H9 (cell line): Measurements from ENCODE around the gene CDH26. TPM values are rescaled to one million over a fixed set of nuclear protein-coding genes. Genes with fewer than 3 reads are reported as not detected.

Source experiments
- DNase-seq: peaks from one replicate; pipeline ENCODE4 v3.0.0-alpha.2; 2017
- H2AFZ ChIP-seq: one replicate; pipeline ENCODE4 v1.6.1; 2013; ENCODE audit warnings: mild to moderate bottlenecking, low read length, control low read depth, moderate library complexity
- H2AK5ac ChIP-seq: 2 replicates; pipeline ENCODE4 v1.6.1; 2013; ENCODE audit warnings: low read length, control low read depth, mixed read lengths; ENCODE audit not compliant: insufficient read length
- H2BK120ac ChIP-seq: one replicate; pipeline ENCODE4 v1.6.1; 2013; ENCODE audit warnings: low read depth, mild to moderate bottlenecking, low read length, control low read depth, inconsistent platforms; ENCODE audit not compliant: poor library complexity, severe bottlenecking
- H2BK12ac ChIP-seq: 2 replicates; pipeline ENCODE4 v1.6.1; 2013; ENCODE audit warnings: low read length, control low read depth, mixed read lengths, low read depth; ENCODE audit not compliant: insufficient read length
- H2BK15ac ChIP-seq: 2 replicates; pipeline ENCODE4 v1.6.1; 2013; ENCODE audit warnings: low read depth, low read length, control low read depth
- H2BK20ac ChIP-seq: one replicate; pipeline ENCODE4 v1.6.1; 2013; ENCODE audit warnings: low read depth, mild to moderate bottlenecking, low read length, control low read depth, inconsistent platforms; ENCODE audit not compliant: poor library complexity, severe bottlenecking
- H2BK5ac ChIP-seq: 2 replicates; pipeline ENCODE4 v1.6.1; 2013; ENCODE audit warnings: low read length, control low read depth, mixed read lengths; ENCODE audit not compliant: insufficient read length
- H3K14ac ChIP-seq: 2 replicates; pipeline ENCODE4 v1.6.1; 2013; ENCODE audit warnings: low read length, control low read depth; ENCODE audit not compliant: insufficient read depth
- H3K18ac ChIP-seq: 2 replicates; pipeline ENCODE4 v1.6.1; 2013; ENCODE audit warnings: low read depth, mild to moderate bottlenecking, mixed read lengths, low read length, control low read depth; ENCODE audit not compliant: insufficient read length
- H3K23ac ChIP-seq: 2 replicates; pipeline ENCODE4 v1.6.1; 2013; ENCODE audit warnings: low read length, control low read depth, mixed read lengths, low read depth; ENCODE audit not compliant: insufficient read length
- H3K23me2 ChIP-seq: 2 replicates; pipeline ENCODE4 v1.6.1; 2013; ENCODE audit warnings: low read depth, mild to moderate bottlenecking, mixed read lengths, low read length, control low read depth; ENCODE audit not compliant: insufficient read length, poor library complexity, severe bottlenecking
- H3K27ac ChIP-seq: 2 replicates; pipeline ENCODE4 v1.5.1; 2013; ENCODE audit warnings: low read length, control low read depth, mixed read lengths, low read depth; ENCODE audit not compliant: insufficient read length
- H3K27me3 ChIP-seq: 2 replicates; pipeline ENCODE4 v1.6.1; 2013; ENCODE audit warnings: low read length, control low read depth, inconsistent platforms; ENCODE audit not compliant: insufficient read depth
- H3K4ac ChIP-seq: 2 replicates; pipeline ENCODE4 v1.6.1; 2013; ENCODE audit warnings: low read depth, mild to moderate bottlenecking, control low read depth, inconsistent platforms, low read length, moderate library complexity
- H3K4me1 ChIP-seq: 2 replicates; pipeline ENCODE4 v1.6.1; 2013; ENCODE audit warnings: low read length, control low read depth, inconsistent platforms; ENCODE audit not compliant: insufficient read depth
- H3K4me2 ChIP-seq: 2 replicates; pipeline ENCODE4 v1.6.1; 2013; ENCODE audit warnings: low read length, control low read depth, mixed read lengths; ENCODE audit not compliant: insufficient read length, insufficient read depth
- H3K56ac ChIP-seq: 2 replicates; pipeline ENCODE4 v1.6.1; 2013; ENCODE audit warnings: low read depth, mild to moderate bottlenecking, mixed read lengths, low read length, control low read depth; ENCODE audit not compliant: insufficient read length
- H3K79me1 ChIP-seq: 2 replicates; pipeline ENCODE4 v1.6.1; 2013; ENCODE audit warnings: low read depth, mild to moderate bottlenecking, moderate library complexity, low read length, control low read depth, inconsistent platforms; ENCODE audit not compliant: insufficient read depth, poor library complexity, severe bottlenecking
- H3K79me2 ChIP-seq: 2 replicates; pipeline ENCODE4 v1.6.1; 2013; ENCODE audit warnings: low read length, control low read depth, inconsistent platforms; ENCODE audit not compliant: insufficient read depth
- H3K9ac ChIP-seq: 2 replicates; pipeline ENCODE4 v1.6.1; 2013; ENCODE audit warnings: low read length, control low read depth, mixed read lengths; ENCODE audit not compliant: insufficient read length; ENCODE audit errors: extremely low read depth
- H3K9me3 ChIP-seq: one replicate; pipeline ENCODE4 v1.6.1; 2013; ENCODE audit warnings: low read depth, low read length, inconsistent platforms; ENCODE audit not compliant: control insufficient read depth
- H3T11ph ChIP-seq: one replicate; pipeline ENCODE4 v1.6.1; 2013; ENCODE audit warnings: mild to moderate bottlenecking, low read length, control low read depth, inconsistent platforms
- H4K20me1 ChIP-seq: one replicate; pipeline ENCODE4 v1.6.1; 2013; ENCODE audit not compliant: control insufficient read depth, insufficient read length, insufficient read depth
- H4K5ac ChIP-seq: 2 replicates; pipeline ENCODE4 v1.6.1; 2013; ENCODE audit warnings: low read depth, mild to moderate bottlenecking, mixed read lengths, low read length, control low read depth; ENCODE audit not compliant: insufficient read length
- H4K8ac ChIP-seq: replicated peaks from 2 replicates; pipeline ENCODE4 v1.6.1; 2013; ENCODE audit warnings: low read length, control low read depth, mixed read lengths, low read depth; ENCODE audit not compliant: insufficient read length
- H4K91ac ChIP-seq: 2 replicates; pipeline ENCODE4 v1.6.1; 2013; ENCODE audit warnings: low read depth, mild to moderate bottlenecking, moderate library complexity, mixed read lengths, low read length, control low read depth; ENCODE audit not compliant: insufficient read length
- H3K27ac Mint-ChIP-seq, 3 experiments: 2 replicates in 2 of 3; 3 replicates in 1 of 3; pipeline ENCODE4 v1.8.0; 2020 to 2021; ENCODE audit warnings: mixed read lengths in 3 of 3, mild to moderate bottlenecking in 1 of 3, moderate library complexity in 1 of 3
- H3K27me3 Mint-ChIP-seq: 2 replicates; pipeline ENCODE4 v1.8.0; 2021; ENCODE audit warnings: low read depth, mild to moderate bottlenecking, moderate library complexity, mixed read lengths
- H3K36me3 Mint-ChIP-seq, 3 experiments: 2 replicates in 2 of 3; 3 replicates in 1 of 3; pipeline ENCODE4 v1.8.0; 2020 to 2021; ENCODE audit warnings: low read depth in 3 of 3, mixed read lengths in 3 of 3; ENCODE audit not compliant: insufficient read depth in 1 of 3
- H3K4me1 Mint-ChIP-seq, 2 experiments: 2 replicates each; pipeline ENCODE4 v1.8.0; 2020; ENCODE audit warnings: mixed read lengths in 2 of 2
- H3K4me3 Mint-ChIP-seq, 2 experiments: 2 replicates in 1 of 2; 3 replicates in 1 of 2; pipeline ENCODE4 v1.8.0; 2020 to 2021; ENCODE audit warnings: mild to moderate bottlenecking in 2 of 2, mixed read lengths in 2 of 2, moderate library complexity in 1 of 2
- H3K9me3 Mint-ChIP-seq, 2 experiments: 2 replicates in 1 of 2; 3 replicates in 1 of 2; pipeline ENCODE4 v1.8.0; 2020; ENCODE audit warnings: mild to moderate bottlenecking in 2 of 2, mixed read lengths in 2 of 2, moderate library complexity in 1 of 2
- WGBS: extraction: QIAGEN DNeasy Blood & Tissue Kit; methylation state at CpG from one replicate; pipeline ENCODE4 v1.1.7; 2013; ENCODE audit warnings: missing lambda C conversion rate, low lambda C conversion rate, mixed read lengths; ENCODE audit not compliant: insufficient read length; ENCODE audit errors: extremely low coverage; 5-methylcytosine and 5-hydroxymethylcytosine counted together
- total RNA-seq: library from RNA; stranded (reverse); gene quantifications from 2 replicates; pipeline ENCODE4 v1.2.1, GENCODE V29; 2021
- TF ChIP-seq, protein P1 (sequence below): fragments of 200-600 bp; sonication (generic); conservative IDR thresholded peaks from 3 replicates; pipeline ENCODE4 v1.8.0; 2021; ENCODE audit warnings: antibody characterized with exemption, mild to moderate bottlenecking

The CDH26 gene
- total RNA-seq, 1 experiment from 2014 or later = 0.79 TPM

DNA sequence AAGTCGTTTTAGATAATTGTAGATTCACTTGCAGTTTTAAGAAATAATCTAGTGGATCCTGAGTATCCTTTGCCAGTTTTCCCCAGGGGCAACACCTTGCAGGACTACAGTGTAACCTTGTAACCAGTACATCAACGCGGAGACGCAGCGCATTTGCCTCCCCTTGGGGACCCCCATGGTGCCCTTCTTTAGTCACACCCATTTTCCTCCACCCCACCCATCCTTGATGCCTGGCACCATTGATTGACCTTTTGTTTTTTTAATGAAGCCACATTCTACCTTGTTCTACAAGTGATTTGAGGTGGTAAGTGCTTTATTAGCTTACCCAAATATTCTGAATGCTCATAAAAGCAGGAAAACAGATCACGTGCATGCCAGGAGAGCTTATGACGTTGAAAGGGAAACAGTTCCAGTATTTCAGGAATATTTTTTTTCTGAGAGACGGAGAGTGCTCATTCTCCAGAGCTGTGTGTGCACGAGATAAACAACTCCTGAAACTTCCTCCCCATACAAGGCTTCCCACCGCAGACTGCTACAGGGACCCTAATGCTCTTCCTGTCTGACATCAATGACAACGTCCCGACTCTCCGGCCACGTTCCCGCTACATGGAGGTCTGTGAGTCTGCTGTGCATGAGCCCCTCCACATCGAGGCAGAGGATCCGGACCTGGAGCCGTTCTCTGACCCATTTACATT is 35.7 kb downstream of the CDH26 start:
- Histone ChIP-seq H2AK5ac (no peak overlapping the region), H4K8ac (no peak overlapping the region), H2BK120ac (no peak overlapping the region), H2BK15ac (no peak overlapping the region), H4K91ac (no peak overlapping the region), H3K56ac (no peak overlapping the region), H3K18ac (peak overlapping the region; percentile 13), H3K23ac (no peak overlapping the region), H3K79me2 (no peaks in the 10 kb centered on the region), H3K14ac (peak overlapping the region; percentile 6; the same call in 1 of the 2 replicates), H3K9me3 (no peaks in the 10 kb centered on the region), H2AFZ (no peak overlapping the region), H2BK12ac (no peak overlapping the region), H3K4me1 (no peaks in the 10 kb centered on the region), H4K5ac (no peak overlapping the region), H3K27ac (no peak overlapping the region), H3K23me2 (peaks cover 8% of the 10 kb centered on the region), H3K9ac (peak overlapping the region; percentile 17), H2BK20ac (no peak overlapping the region), H3K4me2 (peak overlapping the region; percentile 73), H2BK5ac (no peak overlapping the region), H3K79me1 (no peaks in the 10 kb centered on the region), H3K4ac (no peak overlapping the region), H3T11ph (no peak overlapping the region), H4K20me1 (no peaks in the 10 kb centered on the region), H3K27me3 (no peaks in the 10 kb centered on the region)
- peak overlapping the region; percentile 63 to 76 for H3K4me3 Mint-ChIP-seq
- WGBS = no CpG with 5 or more reads among the region's 18 CpGs
- peaks cover 4% of the 10 kb centered on the region for H3K27me3 Mint-ChIP-seq
- H3K4me1 Mint-ChIP-seq = peaks cover 33% of the 10 kb centered on the region in 2 experiments
- peak; percentile 60 for DNase-seq
- TF ChIP-seq, protein P1, sequence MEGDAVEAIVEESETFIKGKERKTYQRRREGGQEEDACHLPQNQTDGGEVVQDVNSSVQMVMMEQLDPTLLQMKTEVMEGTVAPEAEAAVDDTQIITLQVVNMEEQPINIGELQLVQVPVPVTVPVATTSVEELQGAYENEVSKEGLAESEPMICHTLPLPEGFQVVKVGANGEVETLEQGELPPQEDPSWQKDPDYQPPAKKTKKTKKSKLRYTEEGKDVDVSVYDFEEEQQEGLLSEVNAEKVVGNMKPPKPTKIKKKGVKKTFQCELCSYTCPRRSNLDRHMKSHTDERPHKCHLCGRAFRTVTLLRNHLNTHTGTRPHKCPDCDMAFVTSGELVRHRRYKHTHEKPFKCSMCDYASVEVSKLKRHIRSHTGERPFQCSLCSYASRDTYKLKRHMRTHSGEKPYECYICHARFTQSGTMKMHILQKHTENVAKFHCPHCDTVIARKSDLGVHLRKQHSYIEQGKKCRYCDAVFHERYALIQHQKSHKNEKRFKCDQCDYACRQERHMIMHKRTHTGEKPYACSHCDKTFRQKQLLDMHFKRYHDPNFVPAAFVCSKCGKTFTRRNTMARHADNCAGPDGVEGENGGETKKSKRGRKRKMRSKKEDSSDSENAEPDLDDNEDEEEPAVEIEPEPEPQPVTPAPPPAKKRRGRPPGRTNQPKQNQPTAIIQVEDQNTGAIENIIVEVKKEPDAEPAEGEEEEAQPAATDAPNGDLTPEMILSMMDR = no peak
- peaks cover 0 to 2% of the 10 kb centered on the region in 2 experiments; a peak in 2 of 5 replicates for H3K9me3 Mint-ChIP-seq
- H3K36me3 Mint-ChIP-seq = peaks cover 0 to under 1% (median 0%) of the 10 kb centered on the region in 3 experiments; a peak in 2 of 7 replicates
- H3K27ac Mint-ChIP-seq = peak overlapping the region; percentile 84 to 91 (median 89); a peak in 6 of 7 replicates
